Thoracic aorta (tissue), 2 donors: ENCODE results near the gene NHSL2. TPM values are rescaled to one million over a fixed set of nuclear protein-coding genes. Genes with fewer than 3 reads are reported as not detected.

Experiments
- ATAC-seq: fragments of 150-250 bp; one replicate; pipeline ENCODE4 v1.8.0; 2017; ENCODE audit warnings: low read depth; ENCODE audit not compliant: insufficient number of reproducible peaks, low FRiP score
- DNase-seq: peaks from one replicate; pipeline ENCODE4 v3.0.0-alpha.2; 2020; ENCODE audit warnings: low spot score
- H3K27ac ChIP-seq, 2 donors: fragments of 200-600 bp; sonication (generic); 1 replicate in 1 of 2; 2 replicates in 1 of 2; pipeline ENCODE4 v1.5.1; 2016; ENCODE audit warnings: mild to moderate bottlenecking in 2 of 2, moderate library complexity in 2 of 2
- H3K27me3 ChIP-seq: fragments of 200-600 bp; sonication (generic); replicated peaks from 2 replicates; pipeline ENCODE4 v1.6.0; 2016; ENCODE audit warnings: mild to moderate bottlenecking; ENCODE audit not compliant: insufficient read depth
- H3K36me3 ChIP-seq: fragments of 200-600 bp; sonication (generic); one replicate; pipeline ENCODE4 v1.5.1; 2016
- H3K4me1 ChIP-seq, 2 donors: fragments of 200-600 bp; sonication (generic); 1 replicate in 1 of 2; 2 replicates in 1 of 2; pipeline versions ENCODE4 v1.5.1 to v1.6.0; 2016; ENCODE audit warnings: low read depth in 2 of 2, mild to moderate bottlenecking in 1 of 2; ENCODE audit not compliant: control insufficient read depth in 1 of 2
- H3K4me3 ChIP-seq: fragments of 200-600 bp; sonication (generic); 2 replicates; pipeline ENCODE4 v1.5.1; 2016; ENCODE audit warnings: mild to moderate bottlenecking
- H3K9me3 ChIP-seq: fragments of 200-600 bp; sonication (generic); 2 replicates; pipeline ENCODE4 v1.5.1; 2016
- CTCF ChIP-seq: fragments of 200-600 bp; sonication (generic); IDR thresholded peaks from one replicate; pipeline ENCODE4 v1.5.1; 2019; ENCODE audit warnings: antibody characterized with exemption
- total RNA-seq, 2 donors: library from RNA; depleted of rRNA; stranded (reverse); fragments of >200 nt; gene quantifications; one replicate each; pipeline versions ENCODE4 v1.1.0 to v1.2.3, GENCODE V29; 2016

NHSL2 gene
- total RNA-seq, 2 donors from 2014 or later, result 15.0 to 16.5 TPM

- DNase-seq (no peak), ATAC-seq (no peak)
- Histone ChIP-seq H3K27me3 (no peaks in the 10 kb centered on the region), H3K36me3 (no peaks in the 10 kb centered on the region), H3K9me3 (no peaks in the 10 kb centered on the region), H3K4me3 (no peak overlapping the region), H3K4me1 (peaks cover 0 to 16% of the 10 kb centered on the region in 2 donors), H3K27ac (no peak overlapping the region)
- no peak for TF ChIP-seq CTCF
These were observed 91.3 kb downstream of the NHSL2 start for GRCh38 chrX:72001906-72002305.

- Histone ChIP-seq H3K27me3 (no peaks in the 10 kb centered on the region), H3K4me1 (peaks cover 0 to 16% of the 10 kb centered on the region in 2 donors), H3K27ac (no peak overlapping the region), H3K36me3 (no peaks in the 10 kb centered on the region), H3K4me3 (no peak overlapping the region), H3K9me3 (no peaks in the 10 kb centered on the region)
- DNase-seq, result no peak
- ATAC-seq, result no peak
- no peak for TF ChIP-seq CTCF
These were observed 92.2 kb downstream of the NHSL2 start for GRCh38 chrX:72002875-72003274.

GRCh38 chrX:72003811-72004750 lies 93.4 kb downstream of the NHSL2 start:
- Histone ChIP-seq H3K4me3 (peak overlapping the region; percentile 24), H3K27ac (peak overlapping the region in 1 of 2 donors; percentile 70), H3K4me1 (peaks cover 0 to 16% of the 10 kb centered on the region in 2 donors), H3K36me3 (no peaks in the 10 kb centered on the region), H3K9me3 (no peaks in the 10 kb centered on the region), H3K27me3 (no peaks in the 10 kb centered on the region)
- TF ChIP-seq CTCF, result no peak
- DNase-seq (no peak), ATAC-seq (no peak)

GRCh38 chrX:72005046-72005445 lies 94.4 kb downstream of the NHSL2 start:
- Histone ChIP-seq H3K4me1 (peaks cover 0 to 16% of the 10 kb centered on the region in 2 donors), H3K4me3 (no peak overlapping the region), H3K9me3 (no peaks in the 10 kb centered on the region), H3K36me3 (no peaks in the 10 kb centered on the region), H3K27me3 (no peaks in the 10 kb centered on the region), H3K27ac (peak overlapping the region in 1 of 2 donors; percentile 70)
- DNase-seq (no peak), ATAC-seq (no peak)
- TF ChIP-seq CTCF, result no peak

GRCh38 chrX:72006461-72006860 lies 95.8 kb downstream of the NHSL2 start:
- H3K27me3 ChIP-seq, result no peaks in the 10 kb centered on the region
- DNase-seq (no peak), ATAC-seq (no peak)
- no peak for TF ChIP-seq CTCF
- no peaks in the 10 kb centered on the region for H3K9me3 ChIP-seq
- peaks cover 0 to 16% of the 10 kb centered on the region in 2 donors for H3K4me1 ChIP-seq
- no peaks in the 10 kb centered on the region for H3K36me3 ChIP-seq
- no peak overlapping the region for H3K27ac ChIP-seq
- no peak overlapping the region for H3K4me3 ChIP-seq
